ENCODE data around the gene FKBP6. TPM values are rescaled to one million over a fixed set of nuclear protein-coding genes. Genes with fewer than 3 reads are reported as not detected.

FKBP6 gene
- total and polyA plus RNA-seq, 2 of the 13 experiments (the other 11 are each of a cell fraction or from before 2014, with no cell fraction given), result 0.07 to 0.20 TPM

GRCh38 chr7:73308665-73309214 lies 19.2 kb upstream of the FKBP6 start, which contains the start of gene NSUN5 (continued):
- TF ChIP-seq GMEB1 (CRISPR knock-in tag; IDR thresholded peaks at IDR 0.05; ENCODE audit: borderline replicate concordance) (peak; percentile 66; the same call in 1 of the 2 replicates), ZFP90 (CRISPR knock-in tag; IDR thresholded peaks at IDR 0.05; ENCODE audit: borderline replicate concordance) (peak; percentile 82), ZNF335 (CRISPR knock-in tag; IDR thresholded peaks at IDR 0.05) (peak; percentile 39; the same call in 1 of the 2 replicates), PTBP1 (IDR thresholded peaks at IDR 0.05; ENCODE audit: low read depth, low read length, poor library complexity, severe bottlenecking) (no peak), BCL6 (CRISPR knock-in tag; IDR thresholded peaks at IDR 0.05) (peak; percentile 35; the same call in 1 of the 2 replicates), CBX1 (IDR thresholded peaks at IDR 0.05; ENCODE audit: low read depth) (peak; percentile 27), FOXO4 (CRISPR knock-in tag; conservative IDR thresholded peaks at IDR 0.05) (peak; percentile 98), NR2F6 (IDR thresholded peaks at IDR 0.05) (peak; percentile 85), NR2F6 (CRISPR knock-in tag; IDR thresholded peaks at IDR 0.05) (peak; percentile 96), KMT2B (CRISPR knock-in tag; IDR thresholded peaks at IDR 0.05) (peak; percentile 93), PITX1 (CRISPR knock-in tag; IDR thresholded peaks at IDR 0.05) (peak; percentile 37; the same call in 1 of the 2 replicates), ZNF678 (CRISPR knock-in tag; IDR thresholded peaks at IDR 0.05) (no peak), SAP130 (CRISPR knock-in tag; IDR thresholded peaks at IDR 0.05; ENCODE audit: low read depth) (peak; percentile 96), E2F2 (CRISPR knock-in tag; IDR thresholded peaks at IDR 0.05; ENCODE audit: borderline replicate concordance) (peak; percentile 81; the same call in 1 of the 2 replicates), ZNF331 (CRISPR knock-in tag; IDR thresholded peaks at IDR 0.05) (peak; percentile 82), SIN3B (IDR thresholded peaks at IDR 0.05; ENCODE audit: low read length) (no peak), TSC22D2 (CRISPR knock-in tag; IDR thresholded peaks at IDR 0.05; ENCODE audit: borderline replicate concordance) (peak; percentile 82; the same call in 1 of the 2 replicates), MAFG (CRISPR knock-in tag; IDR thresholded peaks at IDR 0.05) (no peak), ZNF503 (CRISPR knock-in tag; IDR thresholded peaks at IDR 0.05) (peak; percentile 65), HBP1 (CRISPR knock-in tag; IDR thresholded peaks at IDR 0.05; ENCODE audit: low read depth) (0 out of 2 replicates have a peak, but pooled peaks have one; percentile 50), FOXP4 (CRISPR knock-in tag; IDR thresholded peaks at IDR 0.05) (peak; percentile 62), ZMYM2 (CRISPR knock-in tag; IDR thresholded peaks at IDR 0.05) (peak; percentile 83)

Measured in HepG2 (cell line).